LNCAP (cell line): ENCODE measurements around the gene BHLHE40.

Experiments
- CTCF ChIP-seq: fragments of 450-650 bp; IDR thresholded peaks from 2 replicates; pipeline ENCODE4 v1.5.1; 2017; ENCODE audit warnings: mild to moderate bottlenecking

Gene BHLHE40

GRCh38 chr3:5022966-5023776 lies 43.9 kb downstream of the BHLHE40 start:
- TF ChIP-seq CTCF: no peak

DNA sequence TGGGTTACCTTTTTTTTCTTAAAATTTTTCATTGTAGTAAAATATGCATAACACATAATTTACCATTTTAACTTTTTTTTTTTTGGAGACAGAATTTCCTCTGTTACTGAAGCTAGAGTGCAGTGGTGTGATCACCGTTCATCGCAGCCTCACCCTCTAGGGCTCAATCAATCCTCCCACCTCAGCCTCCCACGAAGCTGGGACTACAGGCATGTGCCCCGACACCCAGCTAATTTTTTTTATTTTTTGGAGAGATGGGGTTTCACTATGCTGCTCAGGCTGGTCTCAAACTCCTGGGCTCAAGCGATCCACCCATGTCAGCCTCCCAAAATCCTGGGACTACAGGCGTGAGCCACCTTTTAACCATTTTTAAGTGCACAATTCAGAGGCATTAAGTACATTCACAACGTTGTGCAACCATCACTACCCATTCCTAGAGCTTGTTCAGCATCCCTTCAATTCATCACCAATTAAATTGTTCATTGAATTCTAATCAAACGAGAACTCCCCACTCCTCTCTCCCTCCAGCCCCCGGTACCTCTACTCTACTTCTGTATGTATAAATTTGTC lies 44.6 kb downstream of the BHLHE40 start:
- no peak for TF ChIP-seq CTCF

- TF ChIP-seq CTCF: no peak
Measured at GRCh38 chr3:5026046-5026362, 46.8 kb downstream of the BHLHE40 start.

DNA sequence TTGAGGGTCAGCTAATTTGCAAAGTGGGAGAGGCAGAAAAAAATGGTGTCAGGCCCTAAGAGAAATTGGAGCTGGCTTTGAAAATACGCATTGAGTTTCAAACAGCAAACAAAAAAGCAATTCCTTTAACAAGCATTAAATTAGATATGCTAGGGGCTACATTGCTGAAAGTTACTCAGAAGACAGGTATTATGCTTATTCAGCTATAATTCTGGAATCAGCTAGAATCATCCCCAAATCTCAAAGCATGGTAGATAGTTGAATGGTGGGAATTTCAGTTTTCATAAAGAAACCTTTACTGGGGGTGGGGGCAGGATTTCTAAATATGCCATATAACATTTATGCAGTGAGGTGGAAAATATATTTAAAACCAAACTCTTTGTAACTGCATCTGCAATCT lies 50.5 kb downstream of the BHLHE40 start:
- no peak for TF ChIP-seq CTCF

DNA sequence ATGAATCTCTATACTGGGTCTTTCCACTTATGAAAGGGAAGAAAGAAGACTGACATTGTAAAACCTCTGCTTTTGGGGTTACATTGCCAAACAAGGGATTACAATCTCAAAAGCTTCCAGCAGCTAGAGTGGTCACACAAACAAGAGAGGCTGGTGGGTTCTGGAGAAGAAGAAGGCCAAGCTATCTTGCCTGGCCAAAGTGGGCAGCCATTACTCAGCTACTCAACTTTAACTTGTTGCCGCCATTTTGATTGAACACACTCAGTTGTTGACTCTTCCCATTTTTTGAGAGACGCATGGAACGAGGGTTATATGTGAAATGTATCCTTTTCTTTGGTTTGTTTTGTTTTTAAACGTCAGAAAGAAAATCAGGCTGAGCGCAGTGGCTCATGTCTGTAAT lies 50.9 kb downstream of the BHLHE40 start:
- no peak for TF ChIP-seq CTCF

GRCh38 chr3:5032844-5033243 lies 53.6 kb downstream of the BHLHE40 start:
- TF ChIP-seq CTCF: no peak
